Upper lobe of left lung (tissue), 6 donors: ENCODE measurements around the gene ZNF524. TPM values are rescaled to one million over a fixed set of nuclear protein-coding genes. Genes with fewer than 3 reads are reported as not detected.

Experiments
- ATAC-seq, 2 donors: fragments of 200-7000 bp; cut with Tn5 transposase; one replicate each; pipeline ENCODE4 v1.9.1; 2022; ENCODE audit warnings: mild to moderate bottlenecking in 2 of 2, moderate library complexity in 2 of 2; ENCODE audit not compliant: low FRiP score in 2 of 2
- DNase-seq, 2 donors: peaks; one replicate each; pipeline ENCODE4 v3.0.0-alpha.2; 2019 to 2020
- H3K27ac ChIP-seq, 4 donors: fragments of 200-600 bp; sonication (generic); one replicate each; pipeline ENCODE4 v1.5.1; 2016 to 2019
- H3K27me3 ChIP-seq, 4 donors: fragments of 200-600 bp; sonication (generic); one replicate each; pipeline ENCODE4 v1.5.1; 2017 to 2019
- H3K36me3 ChIP-seq, 4 donors: fragments of 200-600 bp; sonication (generic); one replicate each; pipeline ENCODE4 v1.5.1; 2016 to 2019
- H3K4me1 ChIP-seq, 4 donors: fragments of 200-600 bp; sonication (generic); one replicate each; pipeline ENCODE4 v1.5.1; 2018 to 2019
- H3K4me3 ChIP-seq, 4 donors: fragments of 200-600 bp; sonication (generic); one replicate each; pipeline ENCODE4 v1.5.1; 2017 to 2019; ENCODE audit warnings: mild to moderate bottlenecking in 2 of 4, moderate library complexity in 1 of 4
- H3K9me3 ChIP-seq, 4 donors: fragments of 200-600 bp; sonication (generic); one replicate each; pipeline ENCODE4 v1.5.1; 2018 to 2019
- CTCF ChIP-seq, 6 experiments: fragments of 450-650 bp in 4 of 6; fragments of 200-600 bp in 2 of 6; sonication (generic) in 2 of 6; IDR thresholded peaks; one replicate each; pipeline ENCODE4 v1.5.1; 2016 to 2019; ENCODE audit warnings: antibody characterized with exemption in 6 of 6
- EP300 ChIP-seq, 4 donors: sonication (generic); formaldehyde crosslinking; IDR thresholded peaks; one replicate each; pipeline ENCODE4 v1.5.1; 2017; ENCODE audit warnings: antibody characterized with exemption in 4 of 4, control low read depth in 2 of 4
- POLR2A ChIP-seq, 4 donors: fragments of 450-650 bp; IDR thresholded peaks; one replicate each; pipeline ENCODE4 v1.5.1; 2016 to 2017; ENCODE audit warnings: antibody characterized with exemption in 4 of 4, mild to moderate bottlenecking in 2 of 4
- POLR2AphosphoS5 ChIP-seq, 2 donors: sonication (generic); formaldehyde crosslinking; IDR thresholded peaks; one replicate each; pipeline ENCODE4 v1.5.1; 2017; ENCODE audit warnings: antibody characterized with exemption in 2 of 2
- WGBS, 2 donors: methylation state at CpG; one replicate each; pipeline ENCODE4 v1.1.5; 2017 to 2018; 5-methylcytosine and 5-hydroxymethylcytosine counted together
- total RNA-seq, 6 donors: library from RNA; depleted of rRNA in 4 of 6; stranded (reverse); fragments of >200 nt in 4 of 6; gene quantifications; one replicate each; pipeline versions ENCODE4 v1.1.0 to v1.2.1, GENCODE V29; 2016 to 2021
- donor health status: DM: no; HTN: no; CAD: no; lungs with moderate emphysema.
- donor health status: DM: no; HTN: yes; CAD: no; lungs with severe emphysema.

Gene ZNF524
- total RNA-seq, 6 donors from 2014 or later, result 19.9 to 58.7 (median 34.9) TPM

DNA sequence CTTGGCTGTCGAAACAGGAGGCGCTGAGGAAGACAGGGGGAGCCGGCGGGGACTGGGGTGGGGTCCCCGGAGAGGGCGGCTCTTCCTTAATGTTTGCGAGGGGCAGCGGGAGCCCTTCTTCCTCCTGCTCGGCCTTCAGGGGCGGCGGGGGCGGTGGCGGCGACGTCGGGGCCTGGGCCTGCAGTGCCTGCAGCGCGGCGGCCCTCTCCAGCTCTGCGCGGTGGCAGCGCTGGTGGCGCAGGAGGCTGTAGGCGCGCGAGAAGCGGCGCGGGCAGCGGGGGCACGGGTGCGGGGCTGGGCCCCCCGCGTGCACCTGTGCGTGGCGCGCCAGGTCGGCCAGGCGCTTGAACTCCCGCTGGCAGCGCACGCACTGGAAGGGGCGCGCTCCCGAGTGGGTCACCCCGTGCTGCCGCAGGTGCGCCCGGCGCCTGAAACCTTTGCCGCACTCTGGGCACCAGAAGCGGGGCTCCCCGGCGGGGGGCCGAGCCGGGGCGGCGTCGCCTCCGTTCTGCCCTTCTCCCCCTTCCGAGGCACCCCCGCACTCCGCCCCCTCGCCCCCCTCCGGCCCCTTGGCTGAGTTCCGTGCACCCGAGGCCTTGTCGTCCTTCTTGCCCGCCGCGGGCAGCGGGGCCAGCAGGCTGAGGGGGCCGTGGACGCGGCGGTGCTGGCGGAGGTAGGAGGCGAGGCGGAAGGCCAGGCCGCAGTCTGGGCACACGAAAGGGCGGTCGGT, 21.9 kb upstream of the ZNF524 start:
- Histone ChIP-seq H3K4me1 (peaks cover 8 to 33% (median 17%) of the 10 kb centered on the region in 4 donors), H3K27me3 (no peaks in the 10 kb centered on the region), H3K4me3 (no peak overlapping the region), H3K9me3 (no peaks in the 10 kb centered on the region), H3K36me3 (peaks cover 3 to 27% (median 17%) of the 10 kb centered on the region in 4 donors), H3K27ac (no peak overlapping the region)
- WGBS, 2 donors, result 96 to 97% methylated on average over 40 to 60 of the region's 83 CpGs
- ATAC-seq, result no peak
- TF ChIP-seq CTCF (IDR thresholded peaks at IDR 0.05), result no peak
- TF ChIP-seq POLR2A (IDR thresholded peaks at IDR 0.05), result no peak
- no peak for TF ChIP-seq POLR2AphosphoS5 (IDR thresholded peaks at IDR 0.05)
- TF ChIP-seq EP300 (IDR thresholded peaks at IDR 0.05), result no peak
- DNase-seq, result peak in 1 of 2 donors; percentile 80

GRCh38 chr19:55578761-55579747, 21.0 kb upstream of the ZNF524 start:
- H3K9me3 ChIP-seq, result no peaks in the 10 kb centered on the region
- no peak for ATAC-seq
- peak in 1 of 2 donors; percentile 86 for DNase-seq
- no peak for TF ChIP-seq EP300 (IDR thresholded peaks at IDR 0.05)
- peaks cover 12 to 33% (median 19%) of the 10 kb centered on the region in 4 donors for H3K4me1 ChIP-seq
- peak overlapping the region in 2 of 4 donors; percentile 94 to 95 for H3K27ac ChIP-seq
- H3K4me3 ChIP-seq, result peak overlapping the region in 3 of 4 donors; percentile 78 to 95 (median 88)
- 91 to 93% methylated on average over 46 to 84 of the region's 90 CpGs for WGBS, 2 donors
- H3K27me3 ChIP-seq, result no peaks in the 10 kb centered on the region
- peaks cover 3 to 27% (median 17%) of the 10 kb centered on the region in 4 donors for H3K36me3 ChIP-seq

GRCh38 chr19:55579766-55580621, 20.1 kb upstream of the ZNF524 start:
- no peak for DNase-seq

GRCh38 chr19:55580628-55581144, 19.4 kb upstream of the ZNF524 start, which contains the start of gene ZNF579:
Gene ZNF579 (minus strand): TSS chr19:55580848. CDS start chr19:55579639, 1,209 bp downstream.
- DNase-seq, result peak; percentile 76 to 89
- TF ChIP-seq POLR2A (IDR thresholded peaks at IDR 0.05) (peak in 1 of 4 donors; percentile 18), CTCF (IDR thresholded peaks at IDR 0.05) (no peak), POLR2AphosphoS5 (IDR thresholded peaks at IDR 0.05) (peak; percentile 38 to 63), EP300 (IDR thresholded peaks at IDR 0.05) (no peak)
- peak; percentile 93 to 94 for ATAC-seq
- Histone ChIP-seq H3K27ac (peak within 1 kb of the TSS; percentile 79 to 96 (median 94)), H3K4me1 (peaks cover 18 to 37% (median 22%) of the 10 kb centered on the region in 4 donors), H3K4me3 (peak within 1 kb of the TSS; percentile 78 to 95 (median 90)), H3K27me3 (peaks cover 0 to 3% (median 0%) of the 10 kb centered on the region in 4 donors), H3K9me3 (no peaks in the 10 kb centered on the region), H3K36me3 (peaks cover 3 to 27% (median 17%) of the 10 kb centered on the region in 4 donors)
- 0 to 4% methylated on average over 15 to 23 of the region's 24 CpGs for WGBS, 2 donors

More at GRCh38 chr19:55579766-55580621, 20.1 kb upstream of the ZNF524 start:
- no peak for TF ChIP-seq CTCF (IDR thresholded peaks at IDR 0.05)
- TF ChIP-seq POLR2A (IDR thresholded peaks at IDR 0.05), result no peak
- no peak for TF ChIP-seq POLR2AphosphoS5 (IDR thresholded peaks at IDR 0.05)
- no peak for TF ChIP-seq EP300 (IDR thresholded peaks at IDR 0.05)
- Histone ChIP-seq H3K27ac (peak overlapping the region; percentile 79 to 96 (median 94)), H3K4me3 (peak overlapping the region; percentile 78 to 95 (median 90)), H3K4me1 (peaks cover 12 to 33% (median 19%) of the 10 kb centered on the region in 4 donors), H3K9me3 (no peaks in the 10 kb centered on the region), H3K27me3 (no peaks in the 10 kb centered on the region), H3K36me3 (peaks cover 3 to 27% (median 17%) of the 10 kb centered on the region in 4 donors)
- ATAC-seq, result peak; percentile 6 to 61
- WGBS, 2 donors, result 16 to 19% methylated on average over 16 to 20 of the region's 20 CpGs
